GM19035 (cell line): ENCODE measurements around the gene MYO7A.

Source experiments
- ATAC-seq: cut with Tn5 transposase; IDR thresholded peaks from one replicate; pipeline ENCODE4 v1.9.1; 2021; ENCODE audit not compliant: unreplicated experiment

Gene MYO7A

GRCh38 chr11:77110836-77111235 lies 17.2 kb upstream of the MYO7A start:
- no peak for ATAC-seq

- ATAC-seq = no peak
These were observed 16.8 kb upstream of the MYO7A start for GRCh38 chr11:77111277-77111676.

- no peak for ATAC-seq
These were observed 16.1 kb upstream of the MYO7A start for GRCh38 chr11:77111946-77112345.

GRCh38 chr11:77112641-77113381 lies 15.2 kb upstream of the MYO7A start:
- no peak for ATAC-seq

- ATAC-seq = no peak
These were observed 14.5 kb upstream of the MYO7A start for GRCh38 chr11:77113382-77114088.

- ATAC-seq = no peak
These were observed 14.0 kb upstream of the MYO7A start for GRCh38 chr11:77114089-77114463.

- ATAC-seq = no peak
These were observed 12.8 kb upstream of the MYO7A start for GRCh38 chr11:77115181-77115611.

GRCh38 chr11:77115956-77116355 lies 12.1 kb upstream of the MYO7A start:
- no peak for ATAC-seq

GRCh38 chr11:77117492-77117891 lies 10.6 kb upstream of the MYO7A start:
- no peak for ATAC-seq

GRCh38 chr11:77118086-77118485 lies 10.0 kb upstream of the MYO7A start:
- no peak for ATAC-seq

GRCh38 chr11:77118971-77119370 lies 9.1 kb upstream of the MYO7A start:
- no peak for ATAC-seq

- no peak for ATAC-seq
These were observed 8.5 kb upstream of the MYO7A start for GRCh38 chr11:77119531-77119936.

- ATAC-seq = no peak
These were observed 7.5 kb upstream of the MYO7A start for GRCh38 chr11:77120571-77120970.

GRCh38 chr11:77121096-77121640 lies 6.9 kb upstream of the MYO7A start:
- ATAC-seq = no peak

GRCh38 chr11:77121876-77122575 lies 6.0 kb upstream of the MYO7A start:
- ATAC-seq = no peak

- no peak for ATAC-seq
These were observed 5.4 kb upstream of the MYO7A start for GRCh38 chr11:77122576-77123212.

GRCh38 chr11:77123591-77123990 lies 4.5 kb upstream of the MYO7A start:
- ATAC-seq = no peak

- no peak for ATAC-seq
These were observed 4.0 kb upstream of the MYO7A start for GRCh38 chr11:77124041-77124440.

- no peak for ATAC-seq
These were observed 3.6 kb upstream of the MYO7A start for GRCh38 chr11:77124488-77124887.

- no peak for ATAC-seq
These were observed 2.9 kb upstream of the MYO7A start for GRCh38 chr11:77125191-77125590.

GRCh38 chr11:77125695-77126094 lies 2.4 kb upstream of the MYO7A start:
- no peak for ATAC-seq
